Stimulated activated CD4-positive, alpha-beta T cell treated with anti-CD3 and anti-CD28 coated beads, Interleukin-1b, Interleukin-23, amount 100 ng/mL, for 24 hours (primary cell): ENCODE measurements around the gene NSD1.

Experiments
- DNase-seq, 4 experiments: peaks; one replicate each; pipeline ENCODE4 v3.0.0-alpha.2; 2020; ENCODE audit warnings: low read depth in 4 of 4, low spot score in 1 of 4

NSD1 gene

GRCh38 chr5:177096162-177097015, 37.2 kb upstream of the NSD1 start:
- no peak for DNase-seq

GRCh38 chr5:177097016-177097985, 36.3 kb upstream of the NSD1 start:
- no peak for DNase-seq

GRCh38 chr5:177098120-177098469, 35.5 kb upstream of the NSD1 start:
- DNase-seq, result no peak

- no peak for DNase-seq
Observed at GRCh38 chr5:177098470-177099141, 35.0 kb upstream of the NSD1 start.

- DNase-seq, result no peak
Observed at GRCh38 chr5:177099422-177100093, 34.0 kb upstream of the NSD1 start.

DNA sequence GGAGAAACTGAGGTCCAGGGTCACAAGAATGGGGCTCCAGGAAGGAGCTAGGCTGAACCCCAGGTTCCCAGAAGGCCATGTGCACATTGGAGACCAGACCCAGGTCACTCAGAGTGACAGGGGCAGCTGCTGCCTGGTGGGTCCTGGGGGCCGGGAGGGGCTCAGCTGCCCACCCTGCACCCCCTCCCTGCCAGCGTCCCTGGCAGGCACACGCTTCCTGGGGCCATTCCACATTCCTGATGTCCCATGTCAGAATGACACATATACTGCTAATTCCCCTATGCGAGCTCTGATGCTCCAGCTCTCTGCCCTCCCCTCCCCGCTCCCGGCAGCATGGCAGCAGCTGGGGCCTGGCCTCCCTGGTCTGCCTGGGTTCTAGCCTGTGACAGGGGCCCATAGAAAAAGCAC, 32.9 kb upstream of the NSD1 start:
- DNase-seq, result no peak

DNA sequence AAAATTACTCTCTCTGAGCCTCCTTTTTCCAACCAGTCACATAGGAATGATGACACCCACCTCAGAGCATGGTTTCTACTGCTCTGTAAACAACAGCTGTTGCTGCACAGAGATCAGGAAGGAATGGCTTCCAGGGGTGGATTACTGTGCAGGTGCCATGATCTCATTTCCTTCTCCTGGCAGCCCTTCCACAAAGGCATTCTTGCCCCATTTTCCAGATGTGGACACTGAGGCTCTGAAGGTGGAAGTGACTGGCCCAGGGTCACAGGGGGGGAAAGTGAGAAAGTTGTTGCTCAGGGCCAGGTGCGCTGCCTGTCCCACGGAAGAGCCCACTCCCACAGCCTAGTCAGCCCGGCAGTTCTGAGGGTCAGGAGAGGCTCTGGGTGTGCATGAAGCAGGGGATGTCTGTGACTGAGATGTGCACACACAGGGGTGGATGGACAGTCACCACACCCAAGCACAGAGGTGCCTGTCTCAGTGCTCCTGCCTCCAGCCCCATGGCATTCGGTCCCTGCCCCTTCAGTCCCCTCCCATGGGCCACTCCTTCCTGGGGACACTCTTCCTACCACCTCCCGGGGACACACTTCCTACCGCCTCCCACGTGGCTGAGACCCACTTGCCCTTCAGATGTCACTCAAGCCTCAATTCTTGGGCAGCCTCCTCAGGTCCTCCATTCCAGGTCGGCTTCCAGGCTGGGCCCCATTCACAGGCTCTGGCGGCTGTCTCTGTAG, 29.9 kb upstream of the NSD1 start:
- DNase-seq, result no peak

GRCh38 chr5:177105691-177106476, 27.7 kb upstream of the NSD1 start:
- DNase-seq, result no peak

GRCh38 chr5:177107159-177107558, 26.4 kb upstream of the NSD1 start:
- DNase-seq, result no peak

GRCh38 chr5:177109810-177110209, 23.8 kb upstream of the NSD1 start:
- DNase-seq, result no peak

GRCh38 chr5:177111720-177112394, 21.7 kb upstream of the NSD1 start:
- peak in 2 of 4 experiments; percentile 39 to 42 for DNase-seq

- DNase-seq, result no peak
Observed at GRCh38 chr5:177112589-177113220, 20.9 kb upstream of the NSD1 start.

- DNase-seq, result peak; percentile 52 to 75 (median 62)
Observed at GRCh38 chr5:177113566-177114424, 19.8 kb upstream of the NSD1 start.

DNA sequence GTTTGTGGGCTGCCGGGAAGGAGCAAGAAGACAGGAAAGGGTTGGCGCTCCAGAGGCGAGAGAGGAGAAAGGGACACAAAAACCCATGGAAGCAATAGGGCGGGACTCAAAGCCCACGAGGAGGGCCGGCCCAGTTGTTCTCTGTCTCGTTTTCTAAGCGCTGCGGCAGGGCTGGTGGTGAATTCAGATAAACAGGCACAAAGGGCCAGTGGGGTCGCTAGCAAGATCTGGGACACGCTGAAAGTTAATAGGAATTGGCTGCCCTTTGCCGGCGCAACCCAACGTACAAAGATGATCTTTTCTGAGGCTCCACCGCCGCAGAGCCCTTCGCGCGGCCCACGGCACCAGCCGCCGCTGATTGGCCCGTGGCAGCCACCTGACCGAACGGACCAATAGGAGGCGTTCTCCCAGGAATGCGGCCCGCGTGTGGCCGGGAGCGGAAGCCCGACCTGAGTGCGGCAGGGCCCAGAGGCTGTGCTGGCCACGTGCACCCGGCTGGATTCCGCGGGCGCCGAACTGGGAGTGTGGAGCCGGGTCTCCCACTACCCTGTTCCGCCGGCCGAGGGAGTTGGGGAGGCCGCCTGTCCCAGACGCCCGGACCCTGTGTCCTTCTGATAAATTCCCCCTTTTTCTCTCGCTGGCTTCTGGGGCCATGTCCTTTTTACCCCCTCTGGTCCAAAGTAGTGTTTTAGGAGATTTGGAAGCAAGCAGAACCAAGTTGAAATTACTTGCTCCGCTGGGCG, 16.8 kb upstream of the NSD1 start:
- peak; percentile 52 to 78 (median 66) for DNase-seq

- DNase-seq, result no peak
Observed at GRCh38 chr5:177117441-177118045, 16.0 kb upstream of the NSD1 start.

- no peak for DNase-seq
Observed at GRCh38 chr5:177122566-177122965, 11.0 kb upstream of the NSD1 start.
